GM18517 (cell line): ENCODE data around the gene NR2F6.
"Not testable (repeated sequence)": the region's sequence is repeated elsewhere in the genome, so short reads cannot be mapped to it uniquely, and the experiment has no call there.

Experiments
- ATAC-seq: cut with Tn5 transposase; IDR thresholded peaks from one replicate; pipeline ENCODE4 v1.9.1; 2021; ENCODE audit warnings: mild to moderate bottlenecking, moderate library complexity; ENCODE audit not compliant: unreplicated experiment

NR2F6 gene

DNA sequence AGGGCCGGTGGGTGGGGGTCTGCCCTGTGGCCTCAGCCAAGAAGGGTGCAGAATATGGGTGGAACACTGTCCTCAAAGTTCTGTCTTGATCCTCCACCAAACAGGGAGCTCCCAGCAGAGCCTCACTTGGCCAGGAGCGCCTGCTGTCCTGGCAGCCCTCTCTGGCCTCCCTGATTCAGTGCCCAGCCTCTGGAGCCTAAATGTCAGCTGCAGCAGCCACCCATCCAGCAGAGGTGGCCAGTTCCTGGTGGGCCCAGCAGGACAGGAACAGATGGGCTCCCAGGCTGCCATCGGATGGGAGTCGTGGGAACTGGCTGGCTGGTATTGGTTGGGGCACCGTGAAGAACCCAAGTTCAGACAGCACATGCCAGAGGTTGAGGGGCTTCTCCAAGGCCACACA lies 32.4 kb downstream of the NR2F6 start:
- ATAC-seq, result no peak

- ATAC-seq, result no peak
These were observed 33.9 kb downstream of the NR2F6 start for GRCh38 chr19:17211547-17212446.

- ATAC-seq, result no peak
These were observed 35.4 kb downstream of the NR2F6 start for GRCh38 chr19:17210296-17210695.

- no peak for ATAC-seq
These were observed 36.3 kb downstream of the NR2F6 start for GRCh38 chr19:17209126-17210036.

- no peak for ATAC-seq
These were observed 38.8 kb downstream of the NR2F6 start for GRCh38 chr19:17206736-17207581.

DNA sequence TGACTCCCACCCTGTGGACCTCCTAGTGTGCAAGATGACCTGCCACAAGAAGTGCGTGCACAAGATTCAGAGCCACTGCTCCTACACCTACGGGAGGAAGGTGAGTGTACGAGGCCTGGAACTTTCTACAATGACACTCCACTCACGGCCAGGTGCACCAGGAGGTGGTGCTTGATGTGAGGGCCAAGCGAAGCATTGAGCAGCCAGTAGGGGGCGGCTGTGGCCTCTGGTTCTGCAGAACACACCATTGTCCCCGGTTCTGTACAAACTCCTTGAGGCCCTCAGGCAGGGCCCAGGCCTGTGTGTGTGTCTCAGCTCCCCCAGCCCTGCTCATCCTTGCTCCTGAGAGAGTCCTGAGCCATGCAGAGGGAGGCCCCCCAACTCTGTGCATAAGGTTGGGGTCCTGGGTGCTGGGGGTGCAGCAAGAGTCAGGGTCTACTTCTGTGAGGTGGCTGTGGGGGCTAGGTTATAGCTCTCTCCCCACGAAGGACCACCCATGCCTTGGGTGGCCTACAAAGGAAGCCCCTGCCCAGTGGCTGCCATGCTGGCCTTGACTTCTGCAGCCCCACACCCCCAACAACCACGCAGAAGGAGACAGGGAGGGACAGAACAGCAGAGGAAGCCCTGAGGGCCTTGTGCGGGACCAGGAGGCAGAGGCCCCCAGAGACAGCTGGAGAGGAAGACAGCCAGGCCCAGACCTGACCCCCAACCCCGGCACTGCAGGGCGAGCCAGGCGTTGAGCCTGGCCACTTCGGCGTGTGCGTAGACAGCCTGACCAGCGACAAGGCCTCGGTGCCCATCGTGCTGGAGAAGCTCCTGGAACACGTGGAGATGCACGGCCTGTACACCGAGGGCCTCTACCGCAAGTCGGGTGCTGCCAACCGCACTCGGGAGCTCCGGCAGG lies 40.2 kb downstream of the NR2F6 start:
- no peak for ATAC-seq

DNA sequence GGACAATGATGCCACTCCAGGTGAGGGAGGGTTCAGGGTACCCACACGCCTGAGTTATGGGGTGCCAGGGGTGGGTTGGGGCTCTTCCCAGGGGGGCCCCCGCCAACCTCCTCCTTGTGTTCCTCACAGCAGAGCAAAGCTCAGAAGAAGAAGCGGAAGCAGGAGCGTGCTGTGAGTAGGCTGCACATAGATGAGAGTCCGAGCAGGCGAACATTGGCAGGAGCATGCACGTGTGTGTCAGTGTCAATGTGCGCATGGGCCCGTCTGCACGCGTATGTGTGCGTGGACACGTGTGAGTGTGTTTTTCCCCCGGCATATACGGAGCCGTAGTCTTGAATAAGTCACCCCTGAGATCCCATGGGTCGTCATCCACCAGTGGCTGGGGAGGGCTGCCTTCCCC lies 43.0 kb downstream of the NR2F6 start:
- ATAC-seq, result no peak

GRCh38 chr19:17202249-17202648 lies 43.5 kb downstream of the NR2F6 start:
- no peak for ATAC-seq

GRCh38 chr19:17200408-17201079 lies 45.2 kb downstream of the NR2F6 start:
- ATAC-seq, result no peak

DNA sequence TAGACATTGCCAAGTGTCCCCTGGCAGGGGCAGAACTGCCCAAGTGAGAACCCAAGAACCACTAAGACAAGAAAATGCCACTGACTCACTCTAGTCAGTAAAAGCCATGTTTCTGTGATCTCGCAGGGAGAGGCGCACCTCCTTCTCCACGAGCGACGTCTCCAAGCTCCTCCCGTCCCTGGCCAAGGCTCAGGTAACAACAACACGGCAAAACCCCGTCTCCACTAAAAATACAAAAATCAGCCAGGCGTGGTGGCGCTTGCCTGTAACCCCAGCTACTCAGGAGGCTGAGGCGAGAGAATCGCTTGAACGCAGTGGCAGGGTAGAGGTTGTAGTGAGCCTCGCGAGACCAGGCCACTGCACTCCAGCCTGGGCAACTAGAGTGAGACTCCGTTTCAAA lies 48.1 kb downstream of the NR2F6 start:
- no peak for ATAC-seq

DNA sequence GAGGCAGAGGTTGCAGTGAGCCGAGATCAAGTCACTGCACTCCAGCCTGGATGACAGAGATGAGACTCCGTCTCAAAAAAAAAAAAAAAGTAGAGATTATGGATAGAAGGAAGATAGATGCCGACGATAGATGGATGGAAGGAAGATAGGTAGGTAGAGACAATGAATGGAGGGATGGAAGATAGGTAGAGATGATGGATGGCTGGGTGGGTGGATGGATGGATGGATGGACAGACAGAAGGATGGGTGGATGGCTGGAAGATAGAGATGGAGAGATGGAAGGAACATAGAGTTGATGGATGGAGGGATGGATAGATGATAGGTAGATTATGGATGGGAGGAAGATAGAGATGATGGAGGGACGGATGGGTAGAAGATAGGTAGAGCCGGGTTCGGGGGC lies 49.1 kb downstream of the NR2F6 start:
- ATAC-seq, result no peak

DNA sequence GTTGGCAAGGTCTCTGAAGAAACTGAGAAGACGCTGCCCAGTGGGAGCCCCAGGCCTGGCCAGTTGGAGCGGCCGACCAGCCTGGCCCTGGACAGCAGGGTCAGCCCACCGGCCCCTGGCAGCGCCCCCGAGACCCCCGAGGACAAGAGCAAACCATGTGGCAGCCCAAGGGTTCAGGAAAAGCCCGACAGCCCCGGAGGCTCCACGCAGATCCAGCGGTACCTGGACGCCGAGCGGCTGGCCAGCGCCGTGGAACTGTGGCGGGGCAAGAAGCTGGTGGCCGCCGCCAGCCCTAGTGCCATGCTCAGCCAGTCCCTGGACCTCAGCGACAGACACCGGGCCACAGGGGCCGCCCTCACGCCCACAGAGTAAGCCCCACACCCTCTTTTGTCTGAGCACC lies 50.6 kb downstream of the NR2F6 start:
- no peak for ATAC-seq

GRCh38 chr19:17194608-17195007 lies 51.1 kb downstream of the NR2F6 start:
- no peak for ATAC-seq

DNA sequence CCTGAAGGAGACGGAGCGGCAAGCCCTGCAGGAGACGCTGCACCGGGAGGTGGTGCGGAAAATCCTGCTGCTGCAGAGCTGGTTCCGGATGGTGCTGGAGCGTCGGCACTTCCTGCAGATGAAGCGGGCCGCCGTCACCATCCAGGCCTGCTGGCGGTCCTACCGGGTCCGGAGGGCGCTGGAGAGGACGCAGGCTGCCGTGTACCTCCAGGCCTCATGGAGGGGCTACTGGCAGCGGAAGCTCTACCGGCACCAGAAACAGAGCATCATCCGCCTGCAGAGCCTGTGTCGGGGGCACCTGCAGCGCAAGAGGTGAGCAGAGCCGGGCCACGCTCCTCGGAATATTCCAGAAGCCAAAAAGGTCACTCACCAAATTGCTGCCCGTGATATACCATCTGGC lies 53.0 kb downstream of the NR2F6 start:
- ATAC-seq, result no peak

- not testable (repeated sequence) for ATAC-seq
These were observed 54.0 kb downstream of the NR2F6 start for GRCh38 chr19:17191736-17192135.

DNA sequence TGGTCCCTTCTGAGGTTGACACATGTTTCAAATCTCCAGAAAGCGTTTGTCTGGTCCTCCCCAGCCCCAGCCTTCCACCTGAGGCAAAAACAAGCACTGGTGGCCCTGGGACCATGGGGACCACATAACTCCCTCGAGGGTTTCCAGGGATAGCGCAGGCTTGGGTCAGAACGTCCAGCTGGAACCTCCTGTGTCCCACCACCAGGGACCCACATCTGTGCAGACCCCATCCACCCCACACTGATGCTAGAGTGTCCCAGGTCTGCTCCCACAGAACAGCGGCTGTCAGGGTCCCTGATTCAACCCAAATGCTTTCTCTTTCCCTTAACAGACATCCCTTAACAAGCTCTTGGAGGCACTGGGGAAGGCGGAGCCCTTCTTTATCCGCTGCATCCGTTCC lies 60.1 kb downstream of the NR2F6 start:
- ATAC-seq, result no peak

DNA sequence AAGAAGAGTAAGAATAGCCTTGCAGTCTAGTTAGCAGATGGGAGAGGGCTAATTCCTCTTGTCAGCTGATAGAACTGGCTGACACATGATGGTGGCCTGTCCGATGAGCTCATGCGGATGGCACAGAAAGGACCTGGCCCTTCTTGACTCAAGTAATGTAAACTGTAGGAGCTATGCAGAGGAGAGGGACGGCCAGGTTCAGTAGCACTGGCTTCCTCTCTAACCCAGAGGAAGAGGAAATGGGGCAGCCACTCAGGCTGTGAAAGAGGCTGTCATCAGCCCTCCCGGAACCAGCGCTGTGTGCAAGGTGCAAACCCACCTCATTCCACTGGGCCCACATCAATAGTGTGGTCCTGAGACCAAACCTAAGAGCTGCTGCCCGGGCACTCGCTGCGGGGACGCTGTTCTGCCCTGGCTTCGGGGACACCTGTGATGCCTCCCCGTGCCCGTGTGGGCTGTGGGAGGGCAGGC lies 61.3 kb downstream of the NR2F6 start:
- no peak for ATAC-seq

GRCh38 chr19:17183858-17184321 lies 61.8 kb downstream of the NR2F6 start:
- ATAC-seq, result no peak

- ATAC-seq, result no peak
These were observed 62.4 kb downstream of the NR2F6 start for GRCh38 chr19:17183271-17183761.
